Skeletal muscle cell (primary cell): ENCODE data around the gene TSR3.

Experiments used
- DNase-seq: peaks from one replicate; pipeline ENCODE4 v3.0.0-alpha.2; 2010; ENCODE audit warnings: low read depth
- H3K4me3 ChIP-seq: 2 replicates; pipeline ENCODE4 v1.5.1; 2011; ENCODE audit warnings: low read depth, mild to moderate bottlenecking, control low read depth, low read length, moderate library complexity

Gene TSR3

GRCh38 chr16:1341495-1342420 is 9.9 kb downstream of the TSR3 start:
- H3K4me3 ChIP-seq, result no peak overlapping the region
- no peak for DNase-seq

GRCh38 chr16:1340730-1341494 is 10.8 kb downstream of the TSR3 start:
- H3K4me3 ChIP-seq, result no peak overlapping the region
- no peak for DNase-seq

GRCh38 chr16:1338855-1339675 is 12.6 kb downstream of the TSR3 start:
- no peak overlapping the region for H3K4me3 ChIP-seq
- DNase-seq, result no peak

GRCh38 chr16:1338119-1338730 is 13.5 kb downstream of the TSR3 start:
- no peak for DNase-seq
- H3K4me3 ChIP-seq, result no peak overlapping the region

GRCh38 chr16:1337486-1337885 is 14.2 kb downstream of the TSR3 start:
- DNase-seq, result no peak

GRCh38 chr16:1336619-1337018 is 15.1 kb downstream of the TSR3 start:
- DNase-seq, result no peak
- no peak overlapping the region for H3K4me3 ChIP-seq

More at GRCh38 chr16:1337486-1337885, 14.2 kb downstream of the TSR3 start:
- H3K4me3 ChIP-seq, result no peak overlapping the region

- DNase-seq, result no peak
- H3K4me3 ChIP-seq, result no peak overlapping the region
These were observed 15.7 kb downstream of the TSR3 start for GRCh38 chr16:1335996-1336395.

GRCh38 chr16:1335211-1335971 is 16.3 kb downstream of the TSR3 start:
- H3K4me3 ChIP-seq, result no peak overlapping the region
- no peak for DNase-seq

GRCh38 chr16:1334739-1335138 is 16.9 kb downstream of the TSR3 start:
- no peak for DNase-seq
- H3K4me3 ChIP-seq, result no peak overlapping the region

GRCh38 chr16:1333854-1334700 is 17.6 kb downstream of the TSR3 start:
- peak overlapping the region; percentile 20 for H3K4me3 ChIP-seq
- DNase-seq, result no peak

- H3K4me3 ChIP-seq, result peak within 1 kb of the TSS; percentile 35
- DNase-seq, result no peak
These were observed 18.4 kb downstream of the TSR3 start, which contains the start of gene BAIAP3 for GRCh38 chr16:1333149-1333812. Gene BAIAP3 (plus strand): TSS chr16:1333645. CDS start chr16:1338550, 4,905 bp downstream.

GRCh38 chr16:1332618-1333148 is 19.0 kb downstream of the TSR3 start:
- no peak overlapping the region for H3K4me3 ChIP-seq
- no peak for DNase-seq

- DNase-seq, result no peak
- H3K4me3 ChIP-seq, result no peak overlapping the region
These were observed 19.7 kb downstream of the TSR3 start for GRCh38 chr16:1331712-1332617.

- DNase-seq, result no peak
- no peak overlapping the region for H3K4me3 ChIP-seq
These were observed 20.6 kb downstream of the TSR3 start for GRCh38 chr16:1330931-1331711.

- DNase-seq, result no peak
- H3K4me3 ChIP-seq, result no peak overlapping the region
These were observed 21.3 kb downstream of the TSR3 start for GRCh38 chr16:1330260-1330914.
